Ramos (cell line): ENCODE data around the gene CACNA1S.

Source experiments
- in situ Hi-C: fragments of 300-500 bp; cut with MboI; formaldehyde crosslinking; loops from one replicate; pipeline ENCODE4 v1.14.3; 2022; ENCODE audit warnings: low sequenced_read_pairs; ENCODE audit not compliant: unreplicated experiment

The CACNA1S gene

GRCh38 chr1:201119206-201120197, 7.3 kb upstream of the CACNA1S start:
- in situ Hi-C loops = loop anchor here (10.0 kb wide), 1 partner anchor 145 kb away; no protein-coding TSS in a partner anchor

DNA sequence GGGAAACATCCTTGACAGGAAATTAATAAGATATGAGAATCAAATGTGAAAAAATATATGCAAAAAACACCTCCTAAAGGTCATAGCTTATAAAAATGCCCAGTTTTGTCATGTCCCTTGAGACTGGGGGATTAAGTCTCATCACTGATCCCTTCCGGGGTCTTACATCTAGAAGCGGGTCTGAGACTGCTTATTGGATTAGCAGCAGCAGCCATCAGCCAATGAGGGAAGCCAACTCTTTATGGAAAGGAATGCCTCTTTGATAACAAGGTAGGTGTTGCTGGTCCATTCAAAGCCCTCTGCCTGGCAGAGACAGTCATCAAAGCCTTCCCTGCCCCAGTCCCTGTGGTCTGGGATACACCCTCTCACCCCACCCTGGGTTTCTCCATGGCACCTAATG, 3.9 kb upstream of the CACNA1S start:
- in situ Hi-C loops = loop anchor here (10.0 kb wide), 1 partner anchor 141 kb away; no protein-coding TSS in a partner anchor

- in situ Hi-C loops = loop anchor here (10.0 kb wide), 1 partner anchor 141 kb away; no protein-coding TSS in a partner anchor
Measured at GRCh38 chr1:201115390-201115937, 3.2 kb upstream of the CACNA1S start.

DNA sequence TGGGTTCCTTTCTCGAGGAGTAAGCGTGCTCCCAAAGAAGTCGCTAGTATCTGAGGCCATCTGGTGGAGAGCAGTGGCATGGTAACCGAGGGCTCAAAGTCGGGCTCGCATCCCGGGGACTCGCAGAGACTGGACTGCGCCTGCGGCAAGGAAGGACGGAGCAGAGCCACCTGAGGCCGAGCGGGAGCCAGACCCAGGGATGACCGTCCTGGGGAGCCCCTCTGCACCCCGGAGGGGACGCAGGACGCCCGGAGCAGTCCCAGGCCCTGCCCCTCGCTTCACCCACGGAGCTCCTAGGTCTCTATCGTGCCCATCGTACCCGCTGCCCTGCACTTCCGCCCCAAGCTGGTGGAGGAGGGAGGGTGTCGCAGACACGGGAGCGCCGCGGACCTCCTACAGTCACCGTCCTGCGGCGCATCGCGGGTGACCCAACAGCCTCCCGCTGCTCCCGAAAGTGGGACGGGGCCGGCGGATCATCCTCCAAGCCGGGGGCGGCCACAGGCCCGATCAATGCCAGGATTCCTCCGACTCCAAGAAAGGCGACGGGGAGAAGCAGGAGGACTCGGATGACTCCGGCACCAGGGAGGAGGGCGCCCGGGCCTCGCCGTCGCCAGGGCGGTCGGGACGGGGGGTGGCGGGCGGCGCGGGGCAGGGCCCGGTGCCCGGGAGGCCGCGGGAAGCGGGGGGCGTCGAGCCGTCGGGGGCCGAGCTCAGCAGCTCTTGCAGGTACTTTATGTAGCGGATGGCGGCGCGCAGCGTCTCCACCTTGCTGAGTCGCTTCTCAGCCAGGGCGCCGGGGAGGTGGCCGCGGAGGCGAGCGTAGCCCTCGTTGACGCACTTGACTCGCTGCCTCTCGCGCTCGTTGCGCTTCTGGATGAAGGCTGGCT, 2.3 kb upstream of the CACNA1S start:
- in situ Hi-C loops = loop anchor here (10.0 kb wide), 1 partner anchor 140 kb away; no protein-coding TSS in a partner anchor

DNA sequence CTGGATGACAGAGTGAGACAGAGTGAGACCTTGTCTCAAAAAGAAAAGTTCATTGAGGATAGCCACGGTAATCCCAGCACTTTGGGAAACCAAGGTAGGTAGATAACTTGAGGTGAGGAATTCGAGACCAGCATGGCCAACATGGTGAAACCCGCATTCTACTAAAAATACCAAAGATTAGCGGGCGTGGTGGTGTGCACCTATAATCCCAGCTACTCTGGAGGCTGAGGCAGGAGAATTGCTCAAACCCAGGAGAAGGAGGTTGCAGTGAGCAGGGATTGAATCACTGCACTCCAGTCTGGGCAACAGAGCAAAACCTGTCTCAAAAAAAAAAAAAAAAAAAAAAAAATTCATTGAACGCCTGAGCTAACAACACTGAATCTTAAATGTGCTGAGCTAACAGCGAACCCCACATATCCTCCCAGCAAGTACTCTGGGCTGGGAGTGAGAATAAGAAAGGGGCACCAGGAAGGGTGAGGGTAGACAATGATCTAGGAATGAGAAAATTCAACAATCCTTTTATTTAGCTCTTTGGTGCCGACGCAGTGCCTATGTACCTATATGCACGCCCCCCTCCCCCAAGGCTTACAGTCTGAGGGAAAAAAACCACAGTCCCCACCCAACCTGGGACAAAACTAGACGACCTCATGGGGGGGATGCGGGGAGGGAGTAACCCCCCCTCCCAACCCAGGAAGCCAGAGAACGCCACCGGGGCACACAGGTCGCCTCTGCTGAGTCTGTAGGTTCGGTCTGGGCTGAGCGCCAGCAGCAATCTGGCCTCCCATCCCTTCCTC, 1.4 kb upstream of the CACNA1S start:
- in situ Hi-C loops = loop anchor here (10.0 kb wide), 1 partner anchor 139 kb away; no protein-coding TSS in a partner anchor

DNA sequence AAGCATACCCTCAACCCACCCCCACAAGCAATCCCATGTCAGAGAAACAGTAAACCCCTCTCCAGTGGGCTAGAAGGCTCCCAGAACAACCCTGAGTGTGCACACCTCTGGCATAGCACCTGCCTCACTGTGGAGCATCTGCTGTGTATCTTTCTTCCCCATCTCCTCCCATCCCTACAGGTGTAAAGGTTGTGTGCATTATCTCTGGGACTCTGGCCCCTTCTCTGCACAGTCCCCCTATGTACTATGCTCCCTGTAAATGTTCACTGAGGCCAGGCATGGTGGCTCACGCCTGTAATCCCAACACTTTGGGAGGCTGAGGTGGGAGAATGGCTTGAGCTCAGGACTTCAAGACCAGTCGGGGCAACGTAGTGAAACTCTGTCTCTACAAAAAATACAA, 700 bp upstream of the CACNA1S start:
- in situ Hi-C loops = loop anchor here (10.0 kb wide), 1 partner anchor 138 kb away; no protein-coding TSS in a partner anchor

DNA sequence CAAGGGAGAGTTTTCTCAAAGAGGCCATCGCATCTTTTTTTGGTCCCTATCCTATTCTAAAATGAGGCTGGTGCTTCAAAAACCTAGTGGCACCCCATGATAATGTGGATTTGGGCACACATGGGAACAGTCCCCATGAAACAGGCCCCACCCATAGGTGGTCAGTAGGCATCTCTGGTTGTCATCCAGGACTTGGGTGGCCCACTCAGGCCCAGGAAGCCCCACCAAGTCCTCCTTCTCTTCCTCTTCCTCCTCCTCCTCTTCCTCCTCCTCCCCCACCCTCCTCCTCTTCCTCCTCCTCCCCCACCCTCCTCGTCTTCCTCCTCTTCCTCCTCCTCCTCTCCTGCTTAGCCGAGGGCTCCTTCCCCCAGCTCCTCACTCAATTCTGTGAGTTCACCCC, 554 bp downstream of the CACNA1S start:
- in situ Hi-C loops = loop anchor here (10.0 kb wide), 1 partner anchor 137 kb away; no protein-coding TSS in a partner anchor

- in situ Hi-C loops = loop anchor here (10.0 kb wide), 1 partner anchor 136 kb away; no protein-coding TSS in a partner anchor
Measured at GRCh38 chr1:201111156-201111555, 1.1 kb downstream of the CACNA1S start.

DNA sequence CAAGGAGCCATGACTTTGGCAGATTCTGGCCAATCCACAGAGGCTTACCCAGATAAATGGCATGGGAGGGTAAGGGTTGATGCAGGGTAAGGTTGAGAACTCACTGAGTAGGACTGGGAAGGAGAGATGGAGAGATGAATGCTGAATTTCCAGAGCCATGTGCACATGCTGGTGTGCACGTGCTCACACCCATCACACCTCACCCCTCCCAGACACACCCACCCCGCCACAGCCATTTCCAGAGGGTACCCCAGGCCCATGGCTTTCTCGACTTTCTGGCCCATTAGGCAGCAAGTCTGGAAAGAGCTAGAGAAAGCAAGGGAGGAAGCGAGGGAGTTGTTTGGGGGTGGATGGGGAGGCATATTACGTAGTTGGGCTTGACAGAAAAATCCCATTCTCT, 1.6 kb downstream of the CACNA1S start:
- in situ Hi-C loops = loop anchor here (10.0 kb wide), 1 partner anchor 136 kb away; no protein-coding TSS in a partner anchor

DNA sequence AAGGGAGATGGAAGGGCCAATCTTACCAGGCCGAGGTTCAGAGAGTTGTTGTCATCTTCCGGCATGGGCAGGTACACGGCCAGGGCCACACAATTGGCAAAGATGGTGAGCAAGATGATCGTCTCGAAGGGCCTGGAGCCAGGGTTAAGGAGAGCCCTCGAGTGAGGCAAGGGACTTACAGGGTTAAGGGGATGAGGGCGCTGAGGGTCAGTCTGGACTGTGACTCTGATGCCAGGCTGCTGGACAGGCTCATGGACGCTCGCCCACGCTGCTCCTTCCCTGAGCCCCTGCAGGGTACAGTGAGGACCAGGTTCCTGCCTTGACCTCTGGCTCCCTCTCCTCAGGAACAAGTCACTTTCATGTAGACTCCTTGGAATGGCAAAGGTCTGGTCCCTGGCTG, 2.1 kb downstream of the CACNA1S start:
- in situ Hi-C loops = loop anchor here (10.0 kb wide), 1 partner anchor 135 kb away; no protein-coding TSS in a partner anchor

DNA sequence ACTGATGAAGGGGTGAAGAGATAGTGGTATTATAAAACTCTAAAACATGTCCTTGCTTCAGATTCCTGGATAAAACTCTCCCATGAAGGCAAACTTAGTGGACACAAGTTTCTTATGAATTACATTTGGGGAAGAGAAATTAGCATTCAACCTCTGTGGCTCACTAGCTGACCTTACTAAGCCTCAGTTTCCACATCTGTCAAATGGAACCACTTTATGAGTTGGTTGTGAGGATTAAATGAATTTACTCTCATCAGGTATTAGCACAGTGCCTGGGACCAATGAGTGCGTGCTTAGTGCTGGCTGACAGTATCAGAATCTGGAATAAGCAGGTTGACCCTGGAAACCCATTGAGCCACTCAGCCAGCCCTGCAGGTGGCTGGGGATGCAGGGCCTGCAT, 2.6 kb downstream of the CACNA1S start:
- in situ Hi-C loops = loop anchor here (10.0 kb wide), 1 partner anchor 135 kb away; no protein-coding TSS in a partner anchor

- in situ Hi-C loops = no loop called here
Measured at GRCh38 chr1:201108614-201109013, 3.6 kb downstream of the CACNA1S start.

DNA sequence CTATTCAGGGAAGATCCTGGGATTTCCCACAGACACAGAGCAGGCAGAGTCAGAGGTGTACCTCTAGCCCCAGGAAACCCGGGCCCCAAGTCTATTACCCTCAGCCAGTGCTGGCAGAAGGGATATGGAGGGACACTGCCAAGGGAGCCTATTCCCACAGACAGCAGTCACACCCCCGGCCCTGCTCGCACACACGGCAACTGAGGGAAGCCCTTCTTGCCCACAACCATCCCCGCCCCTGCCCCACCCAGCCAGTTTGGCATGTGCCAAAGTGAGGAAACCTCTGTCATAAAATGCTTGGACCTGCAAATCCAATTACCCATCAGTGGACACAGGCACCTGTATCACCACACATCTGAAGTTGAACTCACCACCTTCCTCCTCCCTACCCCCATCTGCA, 6.5 kb downstream of the CACNA1S start:
- in situ Hi-C loops = no loop called here

GRCh38 chr1:201104141-201104540, 8.1 kb downstream of the CACNA1S start:
- in situ Hi-C loops = no loop called here

- in situ Hi-C loops = no loop called here
Measured at GRCh38 chr1:201103666-201104065, 8.6 kb downstream of the CACNA1S start.

- in situ Hi-C loops = no loop called here
Measured at GRCh38 chr1:201100169-201100930, 11.9 kb downstream of the CACNA1S start.

DNA sequence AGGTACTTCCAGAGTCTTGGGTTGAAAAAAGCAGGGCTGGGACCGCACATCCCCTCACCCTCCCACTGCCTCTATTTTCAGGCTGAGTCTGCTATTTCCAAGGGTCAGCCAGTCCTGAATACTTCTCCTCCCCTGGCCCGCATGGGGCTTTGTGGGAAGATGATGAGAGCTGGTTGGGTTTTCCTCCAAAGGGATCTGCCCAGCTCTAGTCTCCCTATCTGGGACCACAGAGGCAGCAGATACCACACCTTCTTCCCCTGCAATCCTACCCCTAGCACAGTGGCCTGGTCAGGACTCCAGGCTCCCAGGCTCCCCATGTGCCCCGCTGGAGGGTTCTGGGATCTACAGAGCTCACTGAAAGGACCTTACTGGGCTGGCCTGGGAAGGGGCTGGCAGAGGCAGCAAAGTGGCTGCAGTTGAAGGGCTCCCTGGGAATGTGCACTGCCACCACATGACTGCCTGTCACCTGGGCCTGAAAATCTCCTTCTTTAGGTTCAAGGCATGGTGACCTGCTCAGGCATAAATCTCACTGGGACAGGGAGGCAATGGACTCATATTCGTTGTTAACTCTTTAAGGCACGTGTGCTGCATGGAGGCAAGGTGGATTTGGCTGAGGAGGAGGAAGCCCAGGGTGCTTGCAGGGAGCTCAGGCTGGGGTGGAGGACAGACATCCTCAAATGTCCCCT, 13.1 kb downstream of the CACNA1S start:
- in situ Hi-C loops = no loop called here
